ENCODE measurements around the gene FBL. TPM values are rescaled to one million over a fixed set of nuclear protein-coding genes. Genes with fewer than 3 reads are reported as not detected.

Gene FBL
- total RNA-seq, 1 experiment from 2014 or later: 554 TPM

- TF ChIP-seq CEBPB (IDR thresholded peaks at IDR 0.05; ENCODE audit: low read depth): no peak
Observed at GRCh38 chr19:39847525-39847924, 1.3 kb upstream of the FBL start (continued).

- POLR2A ChIA-PET: interaction anchor here (0.6 to 1.2 kb wide), 3 partner anchors 8 to 1583 kb away, joined by 3 to 5 read pairs (median 3); no protein-coding TSS in a partner anchor
- Histone ChIP-seq H3K79me2 (ENCODE audit: insufficient read depth, low read length) (peaks cover 43% of the 10 kb centered on the region), H3K4me1 (ENCODE audit: control insufficient read depth in 1 of 2, insufficient read depth in 2 of 2, low read length in 2 of 2) (peaks cover 28 to 39% of the 10 kb centered on the region in 2 experiments), H2AFZ (ENCODE audit: low read depth, low read length, poor library complexity, severe bottlenecking) (no peak overlapping the region), H3K4me3 (replicated peaks in 1 of 2; ENCODE audit: low read depth in 1 of 2, low read length in 2 of 2) (peak overlapping the region; percentile 94 to 97), H3K9me2 (ENCODE audit: insufficient read depth) (no peaks in the 10 kb centered on the region), H3K4me2 (ENCODE audit: low read length) (peak overlapping the region; percentile 90), H3K27me3 (ENCODE audit: insufficient read depth, low read length) (no peaks in the 10 kb centered on the region), H4K20me1 (ENCODE audit: insufficient read depth) (peaks cover 20% of the 10 kb centered on the region; the same call in 1 of the 2 replicates), H3K27ac (ENCODE audit: low read depth, low read length) (peak overlapping the region; percentile 73), H3K9ac (ENCODE audit: low read length) (peak overlapping the region; percentile 100), H3K36me3 (ENCODE audit: control insufficient read depth in 1 of 2, insufficient read depth in 2 of 2, low read length in 2 of 2) (no peaks in the 10 kb centered on the region), H3K9me3 (ENCODE audit: control insufficient read depth in 1 of 2, insufficient read depth in 1 of 2, low read depth in 1 of 2, low read length in 2 of 2) (no peaks in the 10 kb centered on the region)
- RAD21 ChIA-PET (ENCODE audit: low non-redundant PET in 1 of 2, low total read pairs in 2 of 2, uncharacterized antibody in 2 of 2, unreplicated experiment in 2 of 2): no interaction called here
- TSS peak; percentile 100 for BruUV-seq (replicated peaks)
- CTCF ChIA-PET: interaction anchor here (1.6 to 2.1 kb wide), 2 partner anchors 54 to 124 kb away, joined by 5 to 7 read pairs; partner anchors contain the start of gene PSMC4
- TF ChIP-seq REST (IDR thresholded peaks at IDR 0.05; ENCODE audit: low read depth): no peak
- DNase-seq (ENCODE audit: low read depth, low spot score) (no peak), ATAC-seq (peak; percentile 8)
- intact Hi-C loops (cut with micrococcal nuclease): no loop called here
Observed at GRCh38 chr19:39846678-39847486, 703 bp upstream of the FBL start.

Measured in HCT116 (cell line).